ENCODE measurements around the gene ZNF584.

DNA sequence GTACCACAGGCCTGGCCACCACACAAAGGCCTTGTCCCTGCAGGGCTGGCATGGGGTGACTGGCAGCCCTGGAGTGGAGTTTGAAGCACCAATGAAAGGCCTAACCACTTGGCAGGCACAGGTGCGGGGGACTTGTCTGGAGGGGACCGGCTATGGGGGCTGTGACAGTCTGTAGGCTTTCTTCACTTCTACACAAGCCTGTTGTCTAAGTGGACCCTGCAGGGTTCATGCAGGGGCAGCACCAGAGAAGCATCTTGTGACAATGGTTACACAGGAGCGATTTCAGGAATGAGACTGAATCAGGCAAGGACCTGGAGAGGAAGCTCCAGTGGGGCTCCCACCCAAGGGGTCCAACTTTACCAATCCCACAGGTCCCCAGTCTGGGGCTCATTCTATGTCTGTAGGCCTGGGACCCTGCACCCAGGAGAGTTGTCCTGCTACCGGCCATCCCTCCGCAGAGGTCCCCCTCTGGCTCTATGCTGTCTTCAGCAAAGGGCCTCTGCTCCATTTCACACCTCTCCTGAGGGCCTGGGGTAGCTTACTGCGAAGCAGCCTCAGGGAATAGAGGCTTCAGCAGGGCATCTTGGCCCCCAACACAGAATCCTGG lies 25.3 kb upstream of the ZNF584 start:
- TF ChIP-seq, protein P1, sequence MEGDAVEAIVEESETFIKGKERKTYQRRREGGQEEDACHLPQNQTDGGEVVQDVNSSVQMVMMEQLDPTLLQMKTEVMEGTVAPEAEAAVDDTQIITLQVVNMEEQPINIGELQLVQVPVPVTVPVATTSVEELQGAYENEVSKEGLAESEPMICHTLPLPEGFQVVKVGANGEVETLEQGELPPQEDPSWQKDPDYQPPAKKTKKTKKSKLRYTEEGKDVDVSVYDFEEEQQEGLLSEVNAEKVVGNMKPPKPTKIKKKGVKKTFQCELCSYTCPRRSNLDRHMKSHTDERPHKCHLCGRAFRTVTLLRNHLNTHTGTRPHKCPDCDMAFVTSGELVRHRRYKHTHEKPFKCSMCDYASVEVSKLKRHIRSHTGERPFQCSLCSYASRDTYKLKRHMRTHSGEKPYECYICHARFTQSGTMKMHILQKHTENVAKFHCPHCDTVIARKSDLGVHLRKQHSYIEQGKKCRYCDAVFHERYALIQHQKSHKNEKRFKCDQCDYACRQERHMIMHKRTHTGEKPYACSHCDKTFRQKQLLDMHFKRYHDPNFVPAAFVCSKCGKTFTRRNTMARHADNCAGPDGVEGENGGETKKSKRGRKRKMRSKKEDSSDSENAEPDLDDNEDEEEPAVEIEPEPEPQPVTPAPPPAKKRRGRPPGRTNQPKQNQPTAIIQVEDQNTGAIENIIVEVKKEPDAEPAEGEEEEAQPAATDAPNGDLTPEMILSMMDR (IDR thresholded peaks at IDR 0.05; ENCODE audit: insufficient read depth, low read length) = no peak
- no peak for TF ChIP-seq GABPA (IDR thresholded peaks at IDR 0.05; ENCODE audit: low read depth)
